ENCODE results near the gene NIPSNAP2. TPM values are rescaled to one million over a fixed set of nuclear protein-coding genes. Genes with fewer than 3 reads are reported as not detected.

The NIPSNAP2 gene
- total and polyA plus RNA-seq, 2 of the 13 experiments (the other 11 are each of a cell fraction or from before 2014, with no cell fraction given), result 40.3 to 61.5 TPM

DNA sequence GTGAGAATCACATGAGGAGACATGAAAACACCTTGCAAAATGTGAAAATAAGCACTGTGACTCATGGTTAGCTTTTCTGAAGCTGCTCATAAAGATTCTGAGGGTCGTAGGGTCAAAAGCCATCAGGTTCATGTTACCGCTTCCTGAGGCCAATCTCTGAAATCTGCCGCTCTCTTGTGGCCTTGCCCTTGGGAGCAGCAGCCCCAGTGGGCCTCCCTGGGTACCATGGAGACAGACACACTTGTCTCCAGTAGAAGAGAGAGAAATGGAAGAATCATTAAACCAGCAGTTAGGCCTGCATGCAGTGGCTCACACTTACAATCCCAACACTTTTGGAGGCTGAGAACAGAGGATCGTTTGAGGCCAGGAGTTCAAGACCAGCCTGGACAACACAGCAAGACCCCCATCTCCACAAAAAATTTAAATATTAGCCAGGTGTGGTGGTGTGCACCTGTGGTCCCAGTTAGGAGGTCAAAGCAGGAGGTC, 42.8 kb downstream of the NIPSNAP2 start (continued):
- TF ChIP-seq SALL2 (CRISPR knock-in tag; IDR thresholded peaks at IDR 0.05), result no peak
- TF ChIP-seq ZFP37 (CRISPR knock-in tag; IDR thresholded peaks at IDR 0.05; ENCODE audit: borderline replicate concordance), result peak; percentile 73; the same call in 1 of the 2 replicates
- no peak for TF ChIP-seq ZZZ3 (CRISPR knock-in tag; IDR thresholded peaks at IDR 0.05; ENCODE audit: borderline replicate concordance)
- peak; percentile 98 for TF ChIP-seq SIX4 (CRISPR knock-in tag; IDR thresholded peaks at IDR 0.05)
- no peak for TF ChIP-seq SP2 (CRISPR knock-in tag; IDR thresholded peaks at IDR 0.05)
- 0 out of 2 replicates have a peak, but pooled peaks have one; percentile 44 for TF ChIP-seq ZBTB38 (CRISPR knock-in tag; IDR thresholded peaks at IDR 0.05)
- TF ChIP-seq SMAD9 (CRISPR knock-in tag; IDR thresholded peaks at IDR 0.05), result no peak
- TF ChIP-seq, protein P1, sequence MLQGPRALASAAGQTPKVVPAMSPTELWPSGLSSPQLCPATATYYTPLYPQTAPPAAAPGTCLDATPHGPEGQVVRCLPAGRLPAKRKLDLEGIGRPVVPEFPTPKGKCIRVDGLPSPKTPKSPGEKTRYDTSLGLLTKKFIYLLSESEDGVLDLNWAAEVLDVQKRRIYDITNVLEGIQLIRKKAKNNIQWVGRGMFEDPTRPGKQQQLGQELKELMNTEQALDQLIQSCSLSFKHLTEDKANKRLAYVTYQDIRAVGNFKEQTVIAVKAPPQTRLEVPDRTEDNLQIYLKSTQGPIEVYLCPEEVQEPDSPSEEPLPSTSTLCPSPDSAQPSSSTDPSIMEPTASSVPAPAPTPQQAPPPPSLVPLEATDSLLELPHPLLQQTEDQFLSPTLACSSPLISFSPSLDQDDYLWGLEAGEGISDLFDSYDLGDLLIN (CRISPR knock-in tag; IDR thresholded peaks at IDR 0.05; ENCODE audit: borderline replicate concordance), result no peak
- TF ChIP-seq ZNF431 (CRISPR knock-in tag; IDR thresholded peaks at IDR 0.05; ENCODE audit: borderline replicate concordance, low read depth), result no peak
- TF ChIP-seq ZMYM2 (CRISPR knock-in tag; IDR thresholded peaks at IDR 0.05), result peak; percentile 97
- peak; percentile 66; the same call in 1 of the 2 replicates for TF ChIP-seq ZNF556 (CRISPR knock-in tag; IDR thresholded peaks at IDR 0.05; ENCODE audit: borderline replicate concordance)
- TF ChIP-seq ZNF143 (CRISPR knock-in tag; IDR thresholded peaks at IDR 0.05), result peak; percentile 23; the same call in 1 of the 2 replicates
- TF ChIP-seq ZNF605 (CRISPR knock-in tag; IDR thresholded peaks at IDR 0.05), result peak; percentile 60; the same call in 1 of the 2 replicates
- peak; percentile 70 for TF ChIP-seq PRDM10 (CRISPR knock-in tag; IDR thresholded peaks at IDR 0.05; ENCODE audit: low read depth)
- peak; percentile 59; the same call in 1 of the 2 replicates for TF ChIP-seq ZFY (CRISPR knock-in tag; IDR thresholded peaks at IDR 0.05)
- peak; percentile 90 for TF ChIP-seq HMG20B (CRISPR knock-in tag; conservative IDR thresholded peaks at IDR 0.05)
- no peak; the same call in 1 of the 2 replicates for TF ChIP-seq TOPORS (CRISPR knock-in tag; IDR thresholded peaks at IDR 0.05)
- no peak for TF ChIP-seq HCFC1 (IDR thresholded peaks at IDR 0.05; ENCODE audit: low read depth, low read length)
- TF ChIP-seq ZNF772 (CRISPR knock-in tag; IDR thresholded peaks at IDR 0.05), result no peak
- peak; percentile 43; the same call in 1 of the 2 replicates for TF ChIP-seq FOXC1 (CRISPR knock-in tag; IDR thresholded peaks at IDR 0.05; ENCODE audit: borderline replicate concordance)
- TF ChIP-seq SNAI1 (CRISPR knock-in tag; IDR thresholded peaks at IDR 0.05; ENCODE audit: borderline replicate concordance), result no peak
- TF ChIP-seq EHMT2 (IDR thresholded peaks at IDR 0.05; ENCODE audit: borderline replicate concordance, low read depth, low read length), result peak; percentile 55; the same call in 1 of the 2 replicates
- peak; percentile 85; the same call in 1 of the 2 replicates for TF ChIP-seq ZNF816 (CRISPR knock-in tag; IDR thresholded peaks at IDR 0.05; ENCODE audit: borderline replicate concordance)
- no peak for TF ChIP-seq ZFP82 (CRISPR knock-in tag; IDR thresholded peaks at IDR 0.05; ENCODE audit: borderline replicate concordance)
- peak; percentile 80; the same call in 1 of the 2 replicates for TF ChIP-seq KDM3A (CRISPR knock-in tag; IDR thresholded peaks at IDR 0.05; ENCODE audit: low read depth)
- peak; percentile 93 for TF ChIP-seq IRF2 (CRISPR knock-in tag; IDR thresholded peaks at IDR 0.05)
- TF ChIP-seq ZNF256 (CRISPR knock-in tag; conservative IDR thresholded peaks at IDR 0.05), result no peak
